ENCODE results near the gene TMED10. TPM values are rescaled to one million over a fixed set of nuclear protein-coding genes. Genes with fewer than 3 reads are reported as not detected.

Gene TMED10
- total RNA-seq, 1 donor from 2014 or later, result 220 TPM

DNA sequence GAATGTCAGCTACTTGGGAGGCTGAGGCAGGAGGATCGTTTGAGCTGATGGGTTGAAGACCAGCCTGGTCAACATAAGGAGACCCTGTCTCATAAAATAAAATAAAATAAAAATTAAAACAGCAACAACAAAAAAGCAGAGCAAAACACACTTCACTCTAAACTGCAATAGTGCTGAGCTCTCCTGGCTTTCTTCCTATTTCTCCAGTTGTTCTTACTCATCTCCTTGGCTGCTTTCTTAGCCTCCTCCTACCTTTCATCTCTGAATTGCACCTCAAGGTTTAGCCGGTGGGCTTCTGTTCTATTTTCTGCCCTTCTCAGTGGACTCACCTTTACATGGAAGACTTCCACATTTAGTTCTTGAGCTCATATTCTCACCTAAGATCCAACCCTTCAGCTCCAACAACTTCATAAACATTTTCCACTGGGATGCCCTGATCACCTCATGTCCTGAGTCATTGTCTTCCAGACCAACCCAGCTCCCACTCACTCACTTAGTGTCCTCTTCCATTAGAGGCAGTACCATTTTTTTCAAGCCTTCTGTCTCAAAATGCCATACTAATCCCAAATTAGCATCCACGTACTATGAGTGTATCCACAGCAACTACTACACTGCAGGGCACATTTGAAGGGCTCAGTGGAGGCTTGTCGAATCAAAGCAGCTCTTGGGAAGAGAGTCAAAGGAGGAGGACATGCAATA, 41.2 kb upstream of the TMED10 start:
- H3K4me1 Mint-ChIP-seq, result peaks cover 3% of the 10 kb centered on the region
- H4K20me1 ChIP-seq (ENCODE audit: low read depth), result no peaks in the 10 kb centered on the region
- TF ChIP-seq EZH2 (IDR thresholded peaks at IDR 0.05), result no peak
- no peak for TF ChIP-seq EZH2phosphoT487 (IDR thresholded peaks at IDR 0.05)
- TF ChIP-seq, protein P1, sequence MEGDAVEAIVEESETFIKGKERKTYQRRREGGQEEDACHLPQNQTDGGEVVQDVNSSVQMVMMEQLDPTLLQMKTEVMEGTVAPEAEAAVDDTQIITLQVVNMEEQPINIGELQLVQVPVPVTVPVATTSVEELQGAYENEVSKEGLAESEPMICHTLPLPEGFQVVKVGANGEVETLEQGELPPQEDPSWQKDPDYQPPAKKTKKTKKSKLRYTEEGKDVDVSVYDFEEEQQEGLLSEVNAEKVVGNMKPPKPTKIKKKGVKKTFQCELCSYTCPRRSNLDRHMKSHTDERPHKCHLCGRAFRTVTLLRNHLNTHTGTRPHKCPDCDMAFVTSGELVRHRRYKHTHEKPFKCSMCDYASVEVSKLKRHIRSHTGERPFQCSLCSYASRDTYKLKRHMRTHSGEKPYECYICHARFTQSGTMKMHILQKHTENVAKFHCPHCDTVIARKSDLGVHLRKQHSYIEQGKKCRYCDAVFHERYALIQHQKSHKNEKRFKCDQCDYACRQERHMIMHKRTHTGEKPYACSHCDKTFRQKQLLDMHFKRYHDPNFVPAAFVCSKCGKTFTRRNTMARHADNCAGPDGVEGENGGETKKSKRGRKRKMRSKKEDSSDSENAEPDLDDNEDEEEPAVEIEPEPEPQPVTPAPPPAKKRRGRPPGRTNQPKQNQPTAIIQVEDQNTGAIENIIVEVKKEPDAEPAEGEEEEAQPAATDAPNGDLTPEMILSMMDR (IDR thresholded peaks at IDR 0.05), result no peak

DNA sequence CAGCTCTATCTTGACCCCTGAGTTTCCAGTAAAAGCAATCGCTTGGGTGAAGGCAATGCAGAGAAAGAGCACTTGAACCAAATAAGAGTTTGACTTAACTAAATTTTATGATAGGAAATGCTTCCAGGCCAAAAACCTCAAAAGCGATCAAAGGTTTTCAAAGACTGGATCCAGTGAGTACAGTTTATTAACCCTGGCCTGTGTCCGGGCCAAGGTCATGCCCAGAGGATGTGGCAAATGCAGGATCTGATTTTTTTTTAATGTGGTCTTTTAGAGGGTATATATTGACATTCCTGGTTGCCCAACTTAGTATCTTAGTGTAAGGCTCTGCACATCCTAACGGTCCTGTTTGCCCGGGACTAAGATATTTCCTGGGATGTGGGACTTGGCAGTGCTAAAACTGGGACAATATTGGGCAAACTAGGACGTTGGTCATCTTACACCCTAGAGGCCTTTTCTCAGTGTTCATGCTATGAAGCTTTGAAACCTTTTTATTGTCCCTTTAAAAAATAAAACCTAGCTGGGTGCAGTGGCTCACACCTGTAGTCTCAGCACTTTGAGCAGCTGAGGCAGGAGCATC, 40.1 kb upstream of the TMED10 start:
- H3K9me3 ChIP-seq (ENCODE audit: low read depth), result no peaks in the 10 kb centered on the region
- Mint-ChIP-seq H3K27me3 (ENCODE audit: insufficient read depth, low read depth) (peaks cover 4% of the 10 kb centered on the region), H3K9me3 (no peaks in the 10 kb centered on the region), H3K27ac (no peak overlapping the region), H3K36me3 (no peaks in the 10 kb centered on the region), H3K4me1 (no peaks in the 10 kb centered on the region), H3K4me3 (no peak overlapping the region)
- H4K20me1 ChIP-seq (ENCODE audit: low read depth), result no peaks in the 10 kb centered on the region
- H3K4me3 ChIP-seq, result no peak overlapping the region
- H3K27ac ChIP-seq, result no peak overlapping the region
- no peak overlapping the region for H3K9ac ChIP-seq
- no peaks in the 10 kb centered on the region for H3F3A ChIP-seq (ENCODE audit: low read depth)
- no peak for DNase-seq (ENCODE audit: low spot score)
- H3K4me1 ChIP-seq, result no peaks in the 10 kb centered on the region
- TF ChIP-seq, protein P1 (IDR thresholded peaks at IDR 0.05), result no peak
- H3K4me2 ChIP-seq, result no peak overlapping the region
- no peaks in the 10 kb centered on the region for H3K79me2 ChIP-seq (ENCODE audit: low read depth)
- H2AFZ ChIP-seq (replicated peaks), result no peak overlapping the region
- H3K27me3 ChIP-seq, result no peaks in the 10 kb centered on the region
- H3K36me3 ChIP-seq, result no peaks in the 10 kb centered on the region

More for the DNA sequence above, 41.2 kb upstream of the TMED10 start:
- H3F3A ChIP-seq (ENCODE audit: low read depth), result peaks cover 4% of the 10 kb centered on the region
- H2AFZ ChIP-seq (replicated peaks), result no peak overlapping the region
- no peak overlapping the region for H3K27ac Mint-ChIP-seq
- no peak overlapping the region for H3K4me3 ChIP-seq
- H3K36me3 Mint-ChIP-seq, result no peaks in the 10 kb centered on the region
- H3K9me3 Mint-ChIP-seq, result no peaks in the 10 kb centered on the region
- H3K27me3 Mint-ChIP-seq (ENCODE audit: insufficient read depth, low read depth), result peaks cover 7% of the 10 kb centered on the region
- no peak for DNase-seq (ENCODE audit: low spot score)
- H3K9ac ChIP-seq, result no peak overlapping the region
- H3K4me2 ChIP-seq, result no peak overlapping the region
- no peak overlapping the region for H3K4me3 Mint-ChIP-seq
- H3K36me3 ChIP-seq, result no peaks in the 10 kb centered on the region
- H3K4me1 ChIP-seq, result peaks cover 6% of the 10 kb centered on the region
- no peaks in the 10 kb centered on the region for H3K27me3 ChIP-seq
- no peaks in the 10 kb centered on the region for H3K79me2 ChIP-seq (ENCODE audit: low read depth)
- no peaks in the 10 kb centered on the region for H3K9me3 ChIP-seq (ENCODE audit: low read depth)
- H3K27ac ChIP-seq, result no peak overlapping the region

DNA sequence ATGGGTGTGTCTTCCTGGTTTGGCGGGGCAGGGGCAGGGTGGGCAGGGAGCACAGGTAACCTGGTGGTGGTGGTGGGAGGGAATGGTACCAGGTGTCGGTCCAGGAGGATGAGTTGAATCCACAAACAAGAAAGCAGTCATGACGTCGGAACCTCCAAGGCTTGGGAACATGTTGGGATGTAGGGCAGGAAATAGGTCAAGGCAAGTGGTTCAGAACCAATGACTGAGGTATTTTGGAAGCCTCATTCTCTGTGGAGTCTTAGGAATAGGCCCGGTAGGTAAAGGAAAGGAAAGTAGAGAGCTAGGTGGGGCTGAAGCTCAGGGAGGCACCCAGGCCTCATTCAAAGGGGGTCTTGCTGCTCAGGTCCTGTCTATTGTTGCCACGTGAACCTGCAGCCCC, 39.1 kb upstream of the TMED10 start:
- no peaks in the 10 kb centered on the region for H3K27me3 ChIP-seq
- H3K9ac ChIP-seq, result no peak overlapping the region
- no peak for TF ChIP-seq EZH2 (IDR thresholded peaks at IDR 0.05)
- no peak overlapping the region for H3K4me3 ChIP-seq
- H3K36me3 ChIP-seq, result no peaks in the 10 kb centered on the region
- H3F3A ChIP-seq (ENCODE audit: low read depth), result no peaks in the 10 kb centered on the region
- no peaks in the 10 kb centered on the region for H3K4me1 ChIP-seq
- Mint-ChIP-seq H3K4me3 (no peak overlapping the region), H3K36me3 (no peaks in the 10 kb centered on the region), H3K9me3 (no peaks in the 10 kb centered on the region), H3K27me3 (ENCODE audit: insufficient read depth, low read depth) (peaks cover 4% of the 10 kb centered on the region), H3K27ac (no peak overlapping the region), H3K4me1 (no peaks in the 10 kb centered on the region)
- DNase-seq (ENCODE audit: low spot score), result no peak
- no peaks in the 10 kb centered on the region for H4K20me1 ChIP-seq (ENCODE audit: low read depth)
- no peak overlapping the region for H2AFZ ChIP-seq (replicated peaks)
- no peaks in the 10 kb centered on the region for H3K9me3 ChIP-seq (ENCODE audit: low read depth)
- no peak overlapping the region for H3K27ac ChIP-seq
- H3K79me2 ChIP-seq (ENCODE audit: low read depth), result no peaks in the 10 kb centered on the region
- H3K4me2 ChIP-seq, result no peak overlapping the region

DNA sequence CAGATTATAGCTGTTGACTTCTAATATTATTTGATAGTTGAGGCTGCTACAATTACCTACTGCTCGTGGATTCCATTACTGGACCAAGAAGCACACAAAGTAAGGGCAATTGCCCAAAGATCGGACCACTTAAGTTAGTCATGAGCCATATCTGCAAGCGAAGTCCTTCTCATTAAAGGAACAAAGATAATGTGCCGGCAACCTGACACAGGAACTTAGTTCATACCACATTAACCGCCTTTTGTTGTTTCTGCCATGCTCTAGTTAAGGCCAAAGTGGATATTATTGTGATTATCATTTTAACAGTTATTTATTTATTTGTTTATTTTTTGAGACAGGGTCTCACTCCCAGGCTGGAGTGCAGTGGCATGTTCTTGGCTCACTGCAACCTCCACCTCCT, 38.1 kb upstream of the TMED10 start:
- Mint-ChIP-seq H3K27me3 (ENCODE audit: insufficient read depth, low read depth) (peaks cover 4% of the 10 kb centered on the region), H3K9me3 (no peaks in the 10 kb centered on the region), H3K36me3 (no peaks in the 10 kb centered on the region), H3K27ac (no peak overlapping the region), H3K4me3 (no peak overlapping the region), H3K4me1 (no peaks in the 10 kb centered on the region)
- H3K36me3 ChIP-seq, result no peaks in the 10 kb centered on the region
- no peaks in the 10 kb centered on the region for H3K9me3 ChIP-seq (ENCODE audit: low read depth)
- TF ChIP-seq EZH2phosphoT487 (IDR thresholded peaks at IDR 0.05) (no peak), EZH2 (IDR thresholded peaks at IDR 0.05) (no peak)
- TF ChIP-seq, protein P1 (IDR thresholded peaks at IDR 0.05), result no peak
- H3K4me1 ChIP-seq, result no peaks in the 10 kb centered on the region
- H3K27me3 ChIP-seq, result no peaks in the 10 kb centered on the region
- no peak overlapping the region for H3K4me2 ChIP-seq
- DNase-seq (ENCODE audit: low spot score), result no peak
- H3K27ac ChIP-seq, result no peak overlapping the region
- no peaks in the 10 kb centered on the region for H3F3A ChIP-seq (ENCODE audit: low read depth)
- no peaks in the 10 kb centered on the region for H4K20me1 ChIP-seq (ENCODE audit: low read depth)
- no peak overlapping the region for H3K4me3 ChIP-seq
- H2AFZ ChIP-seq (replicated peaks), result no peak overlapping the region
- no peaks in the 10 kb centered on the region for H3K79me2 ChIP-seq (ENCODE audit: low read depth)
- H3K9ac ChIP-seq, result no peak overlapping the region

All from neural progenitor cell (in vitro differentiated cells).